ENCODE results near the gene ACOT7.

The ACOT7 gene

GRCh38 chr1:6343506-6344405 is 49.8 kb downstream of the ACOT7 start:
- no peak overlapping the region for H3K4me2 ChIP-seq (ENCODE audit: low read length)

GRCh38 chr1:6342056-6342455 is 51.5 kb downstream of the ACOT7 start:
- Histone ChIP-seq H3K4me2 (ENCODE audit: low read length) (no peak overlapping the region), H3K79me2 (ENCODE audit: control insufficient read depth, low read length) (no peaks in the 10 kb centered on the region), H3K4me1 (ENCODE audit: control insufficient read depth, low read length) (no peaks in the 10 kb centered on the region), H3K27ac (ENCODE audit: low read depth, low read length) (no peak overlapping the region), H3K36me3 (ENCODE audit: control insufficient read depth, low read length) (peaks cover 5% of the 10 kb centered on the region; the same call in 1 of the 2 replicates), H3K9me3 (ENCODE audit: control insufficient read depth, insufficient read depth, low read length) (no peaks in the 10 kb centered on the region), H4K20me1 (ENCODE audit: control insufficient read depth, insufficient read depth, low read depth, low read length) (peaks cover 8% of the 10 kb centered on the region; the same call in 1 of the 2 replicates), H3F3A (ENCODE audit: control insufficient read depth, insufficient read depth) (no peaks in the 10 kb centered on the region), H3K27me3 (ENCODE audit: control insufficient read depth, low read length) (no peaks in the 10 kb centered on the region), H3K4me3 (ENCODE audit: low read length) (no peak overlapping the region), H3K9me2 (replicated peaks; ENCODE audit: control insufficient read depth, low read length) (no peaks in the 10 kb centered on the region)
- TF ChIP-seq EZH2phosphoT487 (IDR thresholded peaks at IDR 0.05; ENCODE audit: borderline replicate concordance, low read length) = no peak
- no peak for TF ChIP-seq CTCF (IDR thresholded peaks at IDR 0.05; ENCODE audit: low read depth, low read length, poor library complexity, severe bottlenecking)

More at GRCh38 chr1:6343506-6344405, 49.8 kb downstream of the ACOT7 start:
- TF ChIP-seq CTCF (IDR thresholded peaks at IDR 0.05; ENCODE audit: low read depth, low read length, poor library complexity, severe bottlenecking) (peak; percentile 94), EZH2phosphoT487 (IDR thresholded peaks at IDR 0.05; ENCODE audit: borderline replicate concordance, low read length) (no peak)
- Histone ChIP-seq H3K27ac (ENCODE audit: low read depth, low read length) (no peak overlapping the region), H3K4me1 (ENCODE audit: control insufficient read depth, low read length) (no peaks in the 10 kb centered on the region), H3K36me3 (ENCODE audit: control insufficient read depth, low read length) (peaks cover 5% of the 10 kb centered on the region; the same call in 1 of the 2 replicates), H3K9me2 (replicated peaks; ENCODE audit: control insufficient read depth, low read length) (no peaks in the 10 kb centered on the region), H3K79me2 (ENCODE audit: control insufficient read depth, low read length) (no peaks in the 10 kb centered on the region), H4K20me1 (ENCODE audit: control insufficient read depth, insufficient read depth, low read depth, low read length) (peaks cover 8% of the 10 kb centered on the region; the same call in 1 of the 2 replicates), H3K9me3 (ENCODE audit: control insufficient read depth, insufficient read depth, low read length) (no peaks in the 10 kb centered on the region), H3K4me3 (ENCODE audit: low read length) (no peak overlapping the region), H3F3A (ENCODE audit: control insufficient read depth, insufficient read depth) (no peaks in the 10 kb centered on the region), H3K27me3 (ENCODE audit: control insufficient read depth, low read length) (no peaks in the 10 kb centered on the region)

DNA sequence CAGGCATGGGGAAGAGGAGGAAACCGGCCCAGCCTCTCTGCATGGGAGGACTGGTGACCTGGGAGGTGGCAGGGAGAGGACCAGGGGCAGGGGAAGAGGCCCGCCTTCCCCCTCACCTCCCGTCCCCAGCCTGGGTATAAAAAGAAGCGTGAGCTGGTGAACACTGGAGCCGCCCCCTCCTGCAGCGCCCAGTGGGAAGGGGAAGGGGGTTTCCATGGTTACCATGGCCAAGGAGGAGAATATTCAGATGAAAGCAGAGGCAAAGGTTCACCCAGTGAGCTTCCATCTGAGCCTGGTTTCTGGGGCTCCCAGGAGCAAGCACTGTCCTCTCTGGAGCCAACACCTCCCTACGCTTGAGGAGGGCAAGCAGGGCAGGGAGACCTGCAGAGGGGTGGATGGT is 54.9 kb downstream of the ACOT7 start:
- TF ChIP-seq CTCF (IDR thresholded peaks at IDR 0.05; ENCODE audit: low read depth, low read length, poor library complexity, severe bottlenecking) = no peak
- no peak for TF ChIP-seq EZH2phosphoT487 (IDR thresholded peaks at IDR 0.05; ENCODE audit: borderline replicate concordance, low read length)

More for the DNA sequence above, 54.9 kb downstream of the ACOT7 start:
- no peaks in the 10 kb centered on the region for H3K9me3 ChIP-seq (ENCODE audit: control insufficient read depth, insufficient read depth, low read length)
- H3K4me2 ChIP-seq (ENCODE audit: low read length) = no peak overlapping the region
- H3K27ac ChIP-seq (ENCODE audit: low read depth, low read length) = no peak overlapping the region
- peaks cover 8% of the 10 kb centered on the region; the same call in 1 of the 2 replicates for H4K20me1 ChIP-seq (ENCODE audit: control insufficient read depth, insufficient read depth, low read depth, low read length)
- no peaks in the 10 kb centered on the region for H3F3A ChIP-seq (ENCODE audit: control insufficient read depth, insufficient read depth)
- peaks cover 5% of the 10 kb centered on the region; the same call in 1 of the 2 replicates for H3K36me3 ChIP-seq (ENCODE audit: control insufficient read depth, low read length)
- no peaks in the 10 kb centered on the region for H3K4me1 ChIP-seq (ENCODE audit: control insufficient read depth, low read length)
- H3K4me3 ChIP-seq (ENCODE audit: low read length) = no peak overlapping the region
- H3K9me2 ChIP-seq (replicated peaks; ENCODE audit: control insufficient read depth, low read length) = no peaks in the 10 kb centered on the region
- H3K27me3 ChIP-seq (ENCODE audit: control insufficient read depth, low read length) = no peaks in the 10 kb centered on the region
- no peaks in the 10 kb centered on the region for H3K79me2 ChIP-seq (ENCODE audit: control insufficient read depth, low read length)
